BJ (cell line): ENCODE data around the gene SAG. TPM values are rescaled to one million over a fixed set of nuclear protein-coding genes. Genes with fewer than 3 reads are reported as not detected.
"Not testable (repeated sequence)": the region's sequence is repeated elsewhere in the genome, so short reads cannot be mapped to it uniquely, and the experiment has no call there.

Source experiments
- CTCF ChIA-PET: fragments of 350-600 bp; formaldehyde crosslinking; extraction: SDS; loops from one replicate; lab custom pipeline; 2021; ENCODE audit warnings: antibody characterized with exemption, inconsistent platforms; lab: Yijun Ruan, JAX
- POLR2A ChIA-PET: fragments of 300-600 bp; sonication (Branson Sonifier 250); formaldehyde crosslinking; extraction: SDS; loops from one replicate; lab custom pipeline; 2021; ENCODE audit warnings: antibody characterized with exemption; lab: Charles Lee
- DNase-seq: peaks from one replicate; pipeline ENCODE4 v3.0.0-alpha.2; 2011; ENCODE audit warnings: low read depth
- H3K27me3 ChIP-seq: 2 replicates; pipeline ENCODE4 v1.6.0; 2011; ENCODE audit warnings: low read length; ENCODE audit not compliant: control insufficient read depth, insufficient read depth
- H3K36me3 ChIP-seq: 2 replicates; pipeline ENCODE4 v1.5.1; 2011; ENCODE audit warnings: low read length; ENCODE audit not compliant: control insufficient read depth, insufficient read depth
- H3K4me3 ChIP-seq: 2 replicates; pipeline ENCODE4 v1.5.1; 2011; ENCODE audit warnings: low read depth, mild to moderate bottlenecking, control low read depth, low read length
- CTCF ChIP-seq: IDR thresholded peaks from 2 replicates; pipeline ENCODE4 v1.5.1; 2011; ENCODE audit warnings: low read depth, mild to moderate bottlenecking, control low read depth, inconsistent platforms, low read length, moderate library complexity; ENCODE audit not compliant: insufficient read depth
- polyA plus RNA-seq: library from polyadenylated mRNA; depleted of rRNA; stranded (reverse); fragments of >200 nt; gene quantifications from 2 replicates; pipeline ENCODE4 v1.2.3, GENCODE V29; 2011

Gene SAG
- polyA plus RNA-seq, 1 experiment, result not detected

GRCh38 chr2:233332125-233332524 lies 24.5 kb downstream of the SAG start:
- Histone ChIP-seq H3K4me3 (no peak overlapping the region), H3K27me3 (peaks cover 9% of the 10 kb centered on the region), H3K36me3 (no peaks in the 10 kb centered on the region)
- no peak for TF ChIP-seq CTCF
- CTCF ChIA-PET, result no interaction called here
- DNase-seq, result no peak
- POLR2A ChIA-PET, result interaction anchor here (0.8 kb wide), 1 partner anchor 384 kb away, joined by 4 read pairs; no protein-coding TSS in a partner anchor

- POLR2A ChIA-PET, result no interaction called here
- no peaks in the 10 kb centered on the region for H3K36me3 ChIP-seq
- H3K27me3 ChIP-seq, result peaks cover 11% of the 10 kb centered on the region
- no peak for DNase-seq
- H3K4me3 ChIP-seq, result no peak overlapping the region
- no peak for TF ChIP-seq CTCF
- CTCF ChIA-PET, result no interaction called here
Measured at GRCh38 chr2:233334915-233335314, 27.3 kb downstream of the SAG start.

- H3K4me3 ChIP-seq, DNase-seq, H3K36me3 ChIP-seq, POLR2A ChIA-PET, CTCF ChIA-PET: not testable (repeated sequence)
- H3K27me3 ChIP-seq, result peaks cover 13% of the 10 kb centered on the region
Measured at GRCh38 chr2:233336091-233336490, 28.5 kb downstream of the SAG start.

- ChIA-PET CTCF (interaction anchor here (1.5 kb wide), 1 partner anchor 11 kb away, joined by 4 read pairs; no protein-coding TSS in a partner anchor), POLR2A (no interaction called here)
- no peak for DNase-seq
- TF ChIP-seq CTCF, result no peak
- no peaks in the 10 kb centered on the region for H3K36me3 ChIP-seq
- peaks cover 13% of the 10 kb centered on the region for H3K27me3 ChIP-seq
- no peak overlapping the region for H3K4me3 ChIP-seq
Measured at GRCh38 chr2:233336541-233336940, 28.9 kb downstream of the SAG start.

GRCh38 chr2:233338046-233338445 lies 30.4 kb downstream of the SAG start:
- peaks cover 13% of the 10 kb centered on the region for H3K27me3 ChIP-seq
- no peaks in the 10 kb centered on the region for H3K36me3 ChIP-seq
- TF ChIP-seq CTCF, result no peak
- POLR2A ChIA-PET, result no interaction called here
- DNase-seq, result no peak
- H3K4me3 ChIP-seq, result no peak overlapping the region
- CTCF ChIA-PET, result interaction anchor here (0.6 to 1.5 kb wide), 3 partner anchors 9 to 111 kb away, joined by 3 to 4 read pairs (median 3); no protein-coding TSS in a partner anchor

GRCh38 chr2:233338812-233339368 lies 31.3 kb downstream of the SAG start:
- CTCF ChIA-PET, result interaction anchor here (1.3 kb wide), 1 partner anchor 110 kb away, joined by 3 read pairs; no protein-coding TSS in a partner anchor
- POLR2A ChIA-PET, result no interaction called here
- no peak for TF ChIP-seq CTCF

More at GRCh38 chr2:233338812-233339368, 31.3 kb downstream of the SAG start:
- no peak overlapping the region for H3K4me3 ChIP-seq
- no peak for DNase-seq
- no peaks in the 10 kb centered on the region for H3K36me3 ChIP-seq
- peaks cover 11% of the 10 kb centered on the region for H3K27me3 ChIP-seq
